PC-3 (cell line): Measurements from ENCODE around the gene AKAP6. TPM values are rescaled to one million over a fixed set of nuclear protein-coding genes. Genes with fewer than 3 reads are reported as not detected.

Experiments used
- ATAC-seq: fragments of 200-7000 bp; cut with Tn5 transposase; 2 replicates; pipeline ENCODE4 v1.9.1; 2020; ENCODE audit warnings: mild to moderate bottlenecking, moderate library complexity
- BruUV-seq: library from RNA; stranded (reverse); fragments of 400-500 nt; replicated peaks from 2 replicates; lab custom pipeline; 2021; lab: Mats Ljungman, UMichigan
- CTCF ChIA-PET: fragments of 300-600 bp; sonication (Branson Sonifier 250); formaldehyde crosslinking; loops from one replicate; lab custom pipeline; 2022; ENCODE audit warnings: antibody characterized with exemption; lab: Charles Lee
- POLR2A ChIA-PET: fragments of 300-600 bp; sonication (Branson Sonifier 250); formaldehyde crosslinking; loops from one replicate; lab custom pipeline; 2022; ENCODE audit warnings: antibody characterized with exemption; ENCODE audit not compliant: unreplicated experiment; lab: Charles Lee
- DNase-seq: peaks from one replicate; pipeline ENCODE4 v3.0.0-alpha.2; 2015
- H2AFZ ChIP-seq: fragments of 300-600 bp; sonication (generic); 2 replicates; pipeline ENCODE4 v1.6.0; 2016; ENCODE audit warnings: antibody characterized with exemption, low read length
- H3F3A ChIP-seq: fragments of 300-600 bp; sonication (generic); one replicate; pipeline ENCODE4 v1.6.0; 2017; ENCODE audit warnings: antibody characterized with exemption, low read length, control low read depth, mild to moderate bottlenecking; ENCODE audit not compliant: unreplicated experiment
- H3K27ac ChIP-seq: fragments of 300-600 bp; sonication (generic); 2 replicates; pipeline ENCODE4 v1.5.1; 2016; ENCODE audit warnings: mild to moderate bottlenecking, low read length
- H3K27me3 ChIP-seq: fragments of 300-600 bp; sonication (generic); 2 replicates; pipeline ENCODE4 v1.6.1; 2016; ENCODE audit warnings: low read length, mixed read lengths
- H3K36me3 ChIP-seq: fragments of 300-600 bp; sonication (generic); 2 replicates; pipeline ENCODE4 v1.6.1; 2016; ENCODE audit warnings: low read depth, mixed run types, low read length, mixed read lengths
- H3K4me1 ChIP-seq: fragments of 300-600 bp; sonication (generic); 2 replicates; pipeline ENCODE4 v1.5.1; 2016; ENCODE audit warnings: low read length; ENCODE audit not compliant: insufficient read depth
- H3K4me2 ChIP-seq: fragments of 300-600 bp; sonication (generic); 2 replicates; pipeline ENCODE4 v1.6.0; 2016; ENCODE audit warnings: low read length
- H3K4me3 ChIP-seq: fragments of 300-600 bp; sonication (generic); 2 replicates; pipeline ENCODE4 v1.5.1; 2016; ENCODE audit warnings: mild to moderate bottlenecking, low read length, mixed read lengths
- H3K79me2 ChIP-seq: fragments of 300-600 bp; sonication (generic); 2 replicates; pipeline ENCODE4 v1.6.1; 2017; ENCODE audit warnings: low read length, mixed read lengths
- H3K9ac ChIP-seq: fragments of 300-600 bp; sonication (generic); 2 replicates; pipeline ENCODE4 v1.6.0; 2016; ENCODE audit warnings: mild to moderate bottlenecking, low read length
- H3K9me2 ChIP-seq: fragments of 300-600 bp; sonication (generic); replicated peaks from 2 replicates; pipeline ENCODE4 v1.6.1; 2016; ENCODE audit warnings: mixed run types, low read length, mixed read lengths
- H3K9me3 ChIP-seq: fragments of 300-600 bp; sonication (generic); 2 replicates; pipeline ENCODE4 v1.6.1; 2016; ENCODE audit warnings: low read length, mixed read lengths
- H4K20me1 ChIP-seq: fragments of 300-600 bp; sonication (generic); 2 replicates; pipeline ENCODE4 v1.6.1; 2016; ENCODE audit warnings: low read length, mixed read lengths
- EZH2 ChIP-seq: fragments of 300-600 bp; sonication (generic); IDR thresholded peaks from one replicate; pipeline ENCODE4 v1.6.1; 2017; ENCODE audit warnings: antibody characterized with exemption, mild to moderate bottlenecking, low read length; ENCODE audit not compliant: unreplicated experiment
- EZH2phosphoT487 ChIP-seq: fragments of 300-600 bp; sonication (generic); IDR thresholded peaks from 2 replicates; pipeline ENCODE4 v1.6.1; 2018; ENCODE audit warnings: mild to moderate bottlenecking, antibody characterized with exemption, low read length, borderline replicate concordance
- intact Hi-C: fragments of 100-400 bp; cut with micrococcal nuclease; formaldehyde crosslinking; loops from 2 replicates; pipeline ENCODE4 v1.9.0; 2023
- total RNA-seq: library from RNA; depleted of rRNA; stranded (reverse); fragments of >200 nt; gene quantifications from 2 replicates; pipeline ENCODE4 v1.2.3, GENCODE V29; 2014
- TF ChIP-seq, protein P1 (sequence below): fragments of 300-600 bp; sonication (generic); conservative IDR thresholded peaks from 2 replicates; pipeline ENCODE4 v1.5.1; 2017; ENCODE audit warnings: antibody characterized with exemption, low read depth, mild to moderate bottlenecking, low read length

Gene AKAP6
- total RNA-seq, 1 experiment from 2014 or later: 1.5 TPM

DNA sequence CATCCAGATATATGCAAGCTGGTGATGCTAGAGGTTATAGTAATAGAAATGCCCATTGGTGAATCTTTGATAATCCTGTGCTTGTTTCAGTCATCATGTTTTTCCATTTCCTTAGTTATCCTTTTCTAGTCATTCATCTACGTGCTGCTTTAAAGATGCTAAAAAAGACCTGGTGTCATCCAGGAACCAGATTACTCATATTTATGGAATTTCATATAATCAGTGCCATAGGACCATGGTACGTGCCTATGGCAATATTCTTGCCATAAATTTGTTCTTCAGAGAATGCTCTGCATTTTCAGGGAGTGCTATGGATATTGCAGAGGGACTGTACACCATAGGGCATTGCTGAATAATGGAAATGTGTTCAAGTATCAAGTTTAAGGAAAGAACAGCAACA, 267.3 kb downstream of the AKAP6 start:
- H3K9me2 ChIP-seq: no peaks in the 10 kb centered on the region
- H4K20me1 ChIP-seq: no peaks in the 10 kb centered on the region
- H2AFZ ChIP-seq: no peak overlapping the region
- H3K4me2 ChIP-seq: no peak overlapping the region
- no peaks in the 10 kb centered on the region for H3K79me2 ChIP-seq
- H3K27me3 ChIP-seq: no peaks in the 10 kb centered on the region
- H3K9me3 ChIP-seq: no peaks in the 10 kb centered on the region
- no peak for TF ChIP-seq EZH2
- TF ChIP-seq EZH2phosphoT487: no peak
- TF ChIP-seq, protein P1, sequence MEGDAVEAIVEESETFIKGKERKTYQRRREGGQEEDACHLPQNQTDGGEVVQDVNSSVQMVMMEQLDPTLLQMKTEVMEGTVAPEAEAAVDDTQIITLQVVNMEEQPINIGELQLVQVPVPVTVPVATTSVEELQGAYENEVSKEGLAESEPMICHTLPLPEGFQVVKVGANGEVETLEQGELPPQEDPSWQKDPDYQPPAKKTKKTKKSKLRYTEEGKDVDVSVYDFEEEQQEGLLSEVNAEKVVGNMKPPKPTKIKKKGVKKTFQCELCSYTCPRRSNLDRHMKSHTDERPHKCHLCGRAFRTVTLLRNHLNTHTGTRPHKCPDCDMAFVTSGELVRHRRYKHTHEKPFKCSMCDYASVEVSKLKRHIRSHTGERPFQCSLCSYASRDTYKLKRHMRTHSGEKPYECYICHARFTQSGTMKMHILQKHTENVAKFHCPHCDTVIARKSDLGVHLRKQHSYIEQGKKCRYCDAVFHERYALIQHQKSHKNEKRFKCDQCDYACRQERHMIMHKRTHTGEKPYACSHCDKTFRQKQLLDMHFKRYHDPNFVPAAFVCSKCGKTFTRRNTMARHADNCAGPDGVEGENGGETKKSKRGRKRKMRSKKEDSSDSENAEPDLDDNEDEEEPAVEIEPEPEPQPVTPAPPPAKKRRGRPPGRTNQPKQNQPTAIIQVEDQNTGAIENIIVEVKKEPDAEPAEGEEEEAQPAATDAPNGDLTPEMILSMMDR: no peak
- H3K4me1 ChIP-seq: peaks cover 30% of the 10 kb centered on the region
- ChIA-PET CTCF (no interaction called here), POLR2A (no interaction called here)
- H3F3A ChIP-seq: no peaks in the 10 kb centered on the region
- H3K36me3 ChIP-seq: no peaks in the 10 kb centered on the region
- no peak overlapping the region for H3K9ac ChIP-seq
- H3K4me3 ChIP-seq: no peak overlapping the region
- H3K27ac ChIP-seq: no peak overlapping the region
- DNase-seq (peak; percentile 52), ATAC-seq (peak; percentile 51)
- intact Hi-C loops: no loop called here
- BruUV-seq: no TSS peak

DNA sequence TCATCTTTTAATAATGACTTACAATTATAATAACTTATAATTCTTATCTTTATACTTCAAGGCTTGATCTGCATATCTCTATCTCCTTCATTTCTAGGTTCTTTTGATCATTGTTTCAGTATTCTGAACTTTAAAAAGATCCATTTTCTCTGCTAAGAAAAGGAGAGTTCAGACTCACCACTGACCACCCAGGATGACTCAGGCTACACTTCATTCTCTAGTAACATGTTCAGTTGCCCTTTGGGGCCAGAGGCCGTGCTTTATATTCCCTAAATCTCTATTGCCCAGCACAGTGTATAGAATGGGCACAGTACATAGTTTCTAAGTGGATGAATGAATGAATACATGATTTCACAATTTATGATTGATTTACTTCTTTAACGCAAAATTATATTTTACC, 268.7 kb downstream of the AKAP6 start:
- TF ChIP-seq EZH2: no peak
- TF ChIP-seq, protein P1: no peak
- TF ChIP-seq EZH2phosphoT487: no peak
- no peak overlapping the region for H3K4me3 ChIP-seq
- H3K27ac ChIP-seq: no peak overlapping the region

DNA sequence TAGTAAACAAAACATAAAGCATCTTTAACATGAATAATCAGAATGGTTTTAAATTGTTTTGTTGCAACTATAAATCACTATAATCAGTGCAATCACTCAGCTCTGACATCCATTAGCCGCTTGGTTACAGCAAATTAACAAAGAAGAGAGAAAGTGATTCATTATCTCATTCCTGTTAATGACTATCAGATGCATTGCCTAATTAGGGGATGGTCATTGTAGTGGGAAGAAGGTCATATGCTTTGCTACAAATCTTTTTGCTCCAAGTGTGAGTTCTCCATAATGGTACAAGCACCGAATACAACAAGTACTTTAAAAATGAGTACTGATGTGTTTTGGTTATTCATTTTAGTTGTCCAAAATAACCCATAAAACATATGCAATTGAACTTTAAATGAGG, 272.0 kb downstream of the AKAP6 start:
- Histone ChIP-seq H3K4me2 (no peak overlapping the region), H3F3A (no peaks in the 10 kb centered on the region), H3K36me3 (no peaks in the 10 kb centered on the region), H3K4me1 (peaks cover 12% of the 10 kb centered on the region; the same call in 1 of the 2 replicates), H3K27me3 (no peaks in the 10 kb centered on the region), H3K9ac (no peak overlapping the region), H3K4me3 (no peak overlapping the region), H3K9me3 (no peaks in the 10 kb centered on the region), H3K79me2 (no peaks in the 10 kb centered on the region), H3K27ac (no peak overlapping the region), H4K20me1 (no peaks in the 10 kb centered on the region), H3K9me2 (no peaks in the 10 kb centered on the region), H2AFZ (no peak overlapping the region)
- BruUV-seq: no TSS peak
- CTCF ChIA-PET: no interaction called here
- POLR2A ChIA-PET: no interaction called here
- no peak for DNase-seq
- intact Hi-C loops: no loop called here
- ATAC-seq: no peak
- TF ChIP-seq EZH2 (no peak), EZH2phosphoT487 (no peak)
- TF ChIP-seq, protein P1: no peak

More for the DNA sequence above, 268.7 kb downstream of the AKAP6 start:
- Histone ChIP-seq H3K4me1 (peaks cover 29% of the 10 kb centered on the region), H3K9me2 (no peaks in the 10 kb centered on the region), H3K4me2 (no peak overlapping the region), H4K20me1 (no peaks in the 10 kb centered on the region), H3K9me3 (no peaks in the 10 kb centered on the region), H3K9ac (no peak overlapping the region), H3K79me2 (no peaks in the 10 kb centered on the region), H3K36me3 (no peaks in the 10 kb centered on the region), H3K27me3 (no peaks in the 10 kb centered on the region), H3F3A (no peaks in the 10 kb centered on the region), H2AFZ (no peak overlapping the region)
- no TSS peak for BruUV-seq
- DNase-seq (no peak), ATAC-seq (no peak)
- CTCF ChIA-PET: no interaction called here
- POLR2A ChIA-PET: no interaction called here
- intact Hi-C loops: no loop called here
